Nucleus accumbens (tissue), 56 donors: ENCODE measurements around the gene LONRF3.
A peak's percentile ranks its signal among the peaks of the same experiment; 100 is the strongest.

Experiments used
- DNase-seq, 56 donors: peaks; one replicate each; lab custom pipeline; 2025; lab: John Stamatoyannopoulos, UW

The LONRF3 gene

GRCh38 chrX:118974088-118974907 lies at the start of gene LONRF3:
Gene LONRF3 (plus strand): TSS chrX:118974618. CDS start chrX:118974781, 163 bp downstream.
- peak in 48 of 56 donors; percentile 3 to 74 (median 27) for DNase-seq

- DNase-seq, result no peak
Measured at GRCh38 chrX:118928151-118928550, 46.3 kb upstream of the LONRF3 start.

GRCh38 chrX:118935352-118935751 lies 39.1 kb upstream of the LONRF3 start:
- no peak for DNase-seq

- no peak for DNase-seq
Measured at GRCh38 chrX:118941147-118941546, 33.3 kb upstream of the LONRF3 start.

- no peak for DNase-seq
Measured at GRCh38 chrX:118943102-118943501, 31.3 kb upstream of the LONRF3 start.

GRCh38 chrX:118945921-118946320 lies 28.5 kb upstream of the LONRF3 start:
- no peak for DNase-seq

- DNase-seq, result no peak
Measured at GRCh38 chrX:118948270-118948669, 26.1 kb upstream of the LONRF3 start.

- no peak for DNase-seq
Measured at GRCh38 chrX:118961866-118962560, 12.4 kb upstream of the LONRF3 start.

- DNase-seq, result no peak
Measured at GRCh38 chrX:118963159-118963558, 11.3 kb upstream of the LONRF3 start.

GRCh38 chrX:118964252-118964651 lies 10.2 kb upstream of the LONRF3 start:
- no peak for DNase-seq

- DNase-seq, result no peak
Measured at GRCh38 chrX:118965395-118965794, 9.0 kb upstream of the LONRF3 start.

- DNase-seq, result no peak
Measured at GRCh38 chrX:118968031-118968430, 6.4 kb upstream of the LONRF3 start.

GRCh38 chrX:118971552-118971951 lies 2.9 kb upstream of the LONRF3 start:
- no peak for DNase-seq

GRCh38 chrX:118973389-118974087 lies 880 bp upstream of the LONRF3 start:
- peak in 1 of 56 donors; percentile 0 for DNase-seq

- peak in 8 of 56 donors; percentile 0 to 28 (median 6) for DNase-seq
Measured at GRCh38 chrX:118974908-118975671, 672 bp downstream of the LONRF3 start.

GRCh38 chrX:118975831-118976598 lies 1.6 kb downstream of the LONRF3 start:
- DNase-seq, result peak in 37 of 56 donors; percentile 0 to 62 (median 12)

- DNase-seq, result peak in 16 of 56 donors; percentile 0 to 43 (median 2)
Measured at GRCh38 chrX:118976599-118977340, 2.4 kb downstream of the LONRF3 start.

- DNase-seq, result no peak
Measured at GRCh38 chrX:118977424-118977823, 3.0 kb downstream of the LONRF3 start.

GRCh38 chrX:118978451-118978850 lies 4.0 kb downstream of the LONRF3 start:
- no peak for DNase-seq
